Suppressor macrophage treated with lipopolysaccharide for 1 hour (primary cell): Measurements from ENCODE around the gene BMERB1.

Source experiments
- DNase-seq, 3 donors: peaks; one replicate each; pipeline ENCODE4 v3.0.0-alpha.2; 2020 to 2022

The BMERB1 gene

GRCh38 chr16:15617901-15618300, 183.5 kb downstream of the BMERB1 start:
- DNase-seq = no peak

- DNase-seq = no peak
Observed at GRCh38 chr16:15618392-15618791, 184.0 kb downstream of the BMERB1 start.

- DNase-seq = no peak
Observed at GRCh38 chr16:15620611-15621195, 186.3 kb downstream of the BMERB1 start.

GRCh38 chr16:15621456-15621855, 187.1 kb downstream of the BMERB1 start:
- no peak for DNase-seq

- DNase-seq = no peak
Observed at GRCh38 chr16:15621889-15622288, 187.5 kb downstream of the BMERB1 start.

- DNase-seq = no peak
Observed at GRCh38 chr16:15631730-15632409, 197.5 kb downstream of the BMERB1 start.

GRCh38 chr16:15635926-15636325, 201.5 kb downstream of the BMERB1 start:
- no peak for DNase-seq

GRCh38 chr16:15636392-15636873, 202.0 kb downstream of the BMERB1 start:
- DNase-seq = peak; percentile 35 to 51 (median 42)
